Uterus (tissue), 4 donors: Measurements from ENCODE around the gene ADSL. TPM values are rescaled to one million over a fixed set of nuclear protein-coding genes. Genes with fewer than 3 reads are reported as not detected.
A peak's percentile ranks its signal among the peaks of the same experiment; 100 is the strongest.

Experiments
- DNase-seq, 2 donors: peaks; one replicate each; pipeline ENCODE4 v3.0.0-alpha.2; 2019 to 2020
- H3K27ac ChIP-seq, 2 donors: fragments of 200-600 bp; sonication (generic); 1 replicate in 1 of 2; 2 replicates in 1 of 2; pipeline ENCODE4 v1.5.1; 2016 to 2018
- H3K27me3 ChIP-seq, 2 donors: fragments of 200-600 bp; sonication (generic); one replicate each; pipeline ENCODE4 v1.5.1; 2018 to 2019; ENCODE audit warnings: control low read depth in 1 of 2
- H3K36me3 ChIP-seq, 2 donors: fragments of 200-600 bp; sonication (generic); one replicate each; pipeline ENCODE4 v1.5.1; 2019; ENCODE audit warnings: control low read depth in 1 of 2
- H3K4me1 ChIP-seq, 2 donors: fragments of 200-600 bp; sonication (generic); one replicate each; pipeline ENCODE4 v1.5.1; 2018 to 2019; ENCODE audit warnings: control low read depth in 1 of 2
- H3K4me3 ChIP-seq, 2 donors: fragments of 200-600 bp; sonication (generic); 1 replicate in 1 of 2; 2 replicates in 1 of 2; pipeline ENCODE4 v1.5.1; 2018 to 2019; ENCODE audit warnings: mild to moderate bottlenecking in 1 of 2
- H3K9me3 ChIP-seq, 2 donors: fragments of 200-600 bp; sonication (generic); one replicate each; pipeline ENCODE4 v1.5.1; 2019; ENCODE audit warnings: control low read depth in 1 of 2
- CTCF ChIP-seq, 4 experiments: fragments of 200-600 bp in 2 of 4; fragments of 450-650 bp in 2 of 4; sonication (generic) in 2 of 4; IDR thresholded peaks; one replicate each; pipeline ENCODE4 v1.5.1; 2016 to 2019; ENCODE audit warnings: antibody characterized with exemption in 4 of 4, mild to moderate bottlenecking in 2 of 4, moderate library complexity in 1 of 4
- POLR2A ChIP-seq, 2 donors: fragments of 450-650 bp; IDR thresholded peaks; one replicate each; pipeline ENCODE4 v1.6.1; 2016; ENCODE audit warnings: antibody characterized with exemption in 2 of 2, mild to moderate bottlenecking in 1 of 2, moderate library complexity in 1 of 2
- intact Hi-C: fragments of 100-400 bp; cut with DNase I; formaldehyde crosslinking; loops from one replicate; pipeline ENCODE4 v1.15.1; 2023; ENCODE audit warnings: low total_unique reads
- total RNA-seq, 4 donors: library from RNA; depleted of rRNA in 3 of 4; stranded (reverse); fragments of >200 nt in 3 of 4; gene quantifications; one replicate each; pipeline versions ENCODE4 v1.1.0 to v1.2.4, GENCODE V29; 2014 to 2023
- donor health status: DM: yes; HTN: yes; CAD: no.

ADSL gene
- total RNA-seq, 4 donors from 2014 or later = 28.5 to 151 (median 79.5) TPM

- Histone ChIP-seq H3K4me1 (no peaks in the 10 kb centered on the region), H3K27me3 (no peaks in the 10 kb centered on the region), H3K9me3 (no peaks in the 10 kb centered on the region), H3K36me3 (no peaks in the 10 kb centered on the region), H3K27ac (peak overlapping the region in 1 of 2 donors; percentile 45), H3K4me3 (no peak overlapping the region)
- TF ChIP-seq POLR2A (IDR thresholded peaks at IDR 0.05) (no peak), CTCF (IDR thresholded peaks at IDR 0.05) (no peak)
- no peak for DNase-seq
- intact Hi-C loops = no loop called here
Observed at GRCh38 chr22:40396882-40397281, 50.6 kb downstream of the ADSL start.

- no peaks in the 10 kb centered on the region for H3K27me3 ChIP-seq
Observed at GRCh38 chr22:40397396-40397795, 51.1 kb downstream of the ADSL start.

GRCh38 chr22:40399621-40400020 lies 53.3 kb downstream of the ADSL start:
- Histone ChIP-seq H3K9me3 (no peaks in the 10 kb centered on the region), H3K27ac (no peak overlapping the region), H3K36me3 (no peaks in the 10 kb centered on the region), H3K27me3 (no peaks in the 10 kb centered on the region), H3K4me3 (no peak overlapping the region), H3K4me1 (no peaks in the 10 kb centered on the region)
- DNase-seq = no peak
- intact Hi-C loops = no loop called here
- TF ChIP-seq CTCF (IDR thresholded peaks at IDR 0.05) (no peak), POLR2A (IDR thresholded peaks at IDR 0.05) (no peak)

More at GRCh38 chr22:40397396-40397795, 51.1 kb downstream of the ADSL start:
- Histone ChIP-seq H3K27ac (no peak overlapping the region), H3K36me3 (no peaks in the 10 kb centered on the region), H3K9me3 (no peaks in the 10 kb centered on the region), H3K4me3 (no peak overlapping the region), H3K4me1 (no peaks in the 10 kb centered on the region)
- TF ChIP-seq CTCF (IDR thresholded peaks at IDR 0.05) (no peak), POLR2A (IDR thresholded peaks at IDR 0.05) (no peak)
- no peak for DNase-seq
- intact Hi-C loops = no loop called here

GRCh38 chr22:40400159-40400558 lies 53.9 kb downstream of the ADSL start:
- Histone ChIP-seq H3K4me1 (no peaks in the 10 kb centered on the region), H3K27me3 (no peaks in the 10 kb centered on the region), H3K9me3 (no peaks in the 10 kb centered on the region), H3K27ac (no peak overlapping the region), H3K4me3 (no peak overlapping the region), H3K36me3 (no peaks in the 10 kb centered on the region)
- DNase-seq = no peak
- no peak for TF ChIP-seq POLR2A (IDR thresholded peaks at IDR 0.05)
- TF ChIP-seq CTCF (IDR thresholded peaks at IDR 0.05) = no peak
- intact Hi-C loops = no loop called here

- Histone ChIP-seq H3K27me3 (no peaks in the 10 kb centered on the region), H3K36me3 (no peaks in the 10 kb centered on the region), H3K4me1 (no peaks in the 10 kb centered on the region), H3K9me3 (no peaks in the 10 kb centered on the region), H3K4me3 (no peak overlapping the region), H3K27ac (no peak overlapping the region)
- no peak for TF ChIP-seq POLR2A (IDR thresholded peaks at IDR 0.05)
- no peak for TF ChIP-seq CTCF (IDR thresholded peaks at IDR 0.05)
- DNase-seq = no peak
- intact Hi-C loops = no loop called here
Observed at GRCh38 chr22:40401532-40401931, 55.2 kb downstream of the ADSL start.
